ENCODE results near the gene PLEKHA1.

The PLEKHA1 gene

GRCh38 chr10:122476333-122476695, 101.8 kb downstream of the PLEKHA1 start:
- TF ChIP-seq, protein P1, sequence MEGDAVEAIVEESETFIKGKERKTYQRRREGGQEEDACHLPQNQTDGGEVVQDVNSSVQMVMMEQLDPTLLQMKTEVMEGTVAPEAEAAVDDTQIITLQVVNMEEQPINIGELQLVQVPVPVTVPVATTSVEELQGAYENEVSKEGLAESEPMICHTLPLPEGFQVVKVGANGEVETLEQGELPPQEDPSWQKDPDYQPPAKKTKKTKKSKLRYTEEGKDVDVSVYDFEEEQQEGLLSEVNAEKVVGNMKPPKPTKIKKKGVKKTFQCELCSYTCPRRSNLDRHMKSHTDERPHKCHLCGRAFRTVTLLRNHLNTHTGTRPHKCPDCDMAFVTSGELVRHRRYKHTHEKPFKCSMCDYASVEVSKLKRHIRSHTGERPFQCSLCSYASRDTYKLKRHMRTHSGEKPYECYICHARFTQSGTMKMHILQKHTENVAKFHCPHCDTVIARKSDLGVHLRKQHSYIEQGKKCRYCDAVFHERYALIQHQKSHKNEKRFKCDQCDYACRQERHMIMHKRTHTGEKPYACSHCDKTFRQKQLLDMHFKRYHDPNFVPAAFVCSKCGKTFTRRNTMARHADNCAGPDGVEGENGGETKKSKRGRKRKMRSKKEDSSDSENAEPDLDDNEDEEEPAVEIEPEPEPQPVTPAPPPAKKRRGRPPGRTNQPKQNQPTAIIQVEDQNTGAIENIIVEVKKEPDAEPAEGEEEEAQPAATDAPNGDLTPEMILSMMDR (IDR thresholded peaks at IDR 0.05; ENCODE audit: low read depth, low read length, missing control alignments) = no peak
- H3K4me3 ChIP-seq (replicated peaks; ENCODE audit: low read depth, low read length) = no peak overlapping the region
- DNase-seq (ENCODE audit: extremely low read depth, low read depth) = no peak

- DNase-seq (ENCODE audit: extremely low read depth, low read depth) = no peak
- no peak overlapping the region for H3K4me3 ChIP-seq (replicated peaks; ENCODE audit: low read depth, low read length)
- TF ChIP-seq, protein P1 (IDR thresholded peaks at IDR 0.05; ENCODE audit: low read depth, low read length, missing control alignments) = no peak
These were observed 102.9 kb downstream of the PLEKHA1 start for GRCh38 chr10:122477436-122477835.

DNA sequence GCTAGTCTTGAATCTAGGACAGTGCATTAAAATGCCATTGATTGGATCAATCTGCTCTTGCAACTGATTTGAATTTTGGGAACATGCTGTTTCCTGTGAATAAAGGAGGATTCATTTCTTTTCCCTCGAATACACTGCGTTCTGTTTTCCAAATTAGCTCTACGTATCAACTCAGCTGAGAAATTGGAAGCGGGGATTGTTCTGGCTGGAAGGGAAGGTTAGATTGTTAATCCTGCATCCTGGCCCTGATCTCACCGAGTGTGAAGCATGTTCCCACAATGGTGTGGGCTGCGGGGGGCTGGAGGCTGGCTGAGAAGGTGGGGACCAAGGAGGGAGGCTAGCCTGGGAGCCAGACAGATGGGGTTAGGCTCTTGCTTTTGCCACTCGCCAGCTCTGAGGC, 104.5 kb downstream of the PLEKHA1 start:
- no peak overlapping the region for H3K4me3 ChIP-seq (replicated peaks; ENCODE audit: low read depth, low read length)
- TF ChIP-seq, protein P1 (IDR thresholded peaks at IDR 0.05; ENCODE audit: low read depth, low read length, missing control alignments) = no peak
- DNase-seq (ENCODE audit: extremely low read depth, low read depth) = no peak

GRCh38 chr10:122480146-122480833, 105.8 kb downstream of the PLEKHA1 start:
- DNase-seq (ENCODE audit: extremely low read depth, low read depth) = no peak
- TF ChIP-seq, protein P1 (IDR thresholded peaks at IDR 0.05; ENCODE audit: low read depth, low read length, missing control alignments) = no peak
- no peak overlapping the region for H3K4me3 ChIP-seq (replicated peaks; ENCODE audit: low read depth, low read length)

- TF ChIP-seq, protein P1 (IDR thresholded peaks at IDR 0.05; ENCODE audit: low read depth, low read length, missing control alignments) = no peak
- no peak for DNase-seq (ENCODE audit: extremely low read depth, low read depth)
- no peak overlapping the region for H3K4me3 ChIP-seq (replicated peaks; ENCODE audit: low read depth, low read length)
These were observed 107.0 kb downstream of the PLEKHA1 start for GRCh38 chr10:122481296-122482056.
